HCT116 (cell line): ENCODE data around the gene PLD1. TPM values are rescaled to one million over a fixed set of nuclear protein-coding genes. Genes with fewer than 3 reads are reported as not detected.

ENCODE experiments used
- ATAC-seq: fragments of 200-7000 bp; cut with Tn5 transposase; 2 replicates; pipeline ENCODE4 v1.9.1; 2020; ENCODE audit warnings: mild to moderate bottlenecking, moderate library complexity
- BruUV-seq: library from RNA; stranded (reverse); fragments of 400-500 nt; replicated peaks from 2 replicates; lab custom pipeline; 2021; lab: Mats Ljungman, UMichigan
- CTCF ChIA-PET: fragments of 300-600 bp; sonication (Branson Sonifier 250); formaldehyde crosslinking; loops from one replicate; lab custom pipeline; 2021; ENCODE audit warnings: antibody characterized with exemption; lab: Charles Lee
- POLR2A ChIA-PET: fragments of 300-600, 350-600 bp; sonication (Branson Sonifier 250); formaldehyde crosslinking; loops from one replicate; lab custom pipeline; 2021; ENCODE audit warnings: antibody characterized with exemption; lab: Charles Lee
- RAD21 ChIA-PET, 2 experiments: fragments of 300-600 bp; sonication (Branson Sonifier 250); formaldehyde crosslinking; loops; one replicate each; lab custom pipeline; 2023; ENCODE audit warnings: low total read pairs in 2 of 2; ENCODE audit not compliant: uncharacterized antibody in 2 of 2, unreplicated experiment in 2 of 2, low non-redundant PET in 1 of 2; lab: Charles Lee
- DNase-seq: peaks from one replicate; pipeline ENCODE4 v3.0.0-alpha.2; 2010; ENCODE audit warnings: low read depth, low spot score
- H2AFZ ChIP-seq: fragments of 200-600 bp; shearing (Covaris generic), sonication (generic); 2 replicates; pipeline ENCODE4 v1.6.1; 2017; ENCODE audit warnings: low read depth, mixed run types, mixed read lengths, antibody characterized with exemption, low read length; ENCODE audit not compliant: poor library complexity, severe bottlenecking
- H3K27ac ChIP-seq: 2 replicates; pipeline ENCODE4 v1.5.1; 2012; ENCODE audit warnings: low read depth, low read length
- H3K27me3 ChIP-seq: fragments of 200-600 bp; sonication (generic); 2 replicates; pipeline ENCODE4 v1.6.1; 2016; ENCODE audit warnings: mixed run types, low read length, mixed read lengths; ENCODE audit not compliant: insufficient read depth
- H3K36me3 ChIP-seq, 2 experiments: fragments of 200-500 bp in 1 of 2; fragments of 200-600 bp in 1 of 2; sonication (Bioruptor generic) in 1 of 2; sonication (generic) in 1 of 2; 2 replicates each; pipeline versions ENCODE4 v1.5.1 to v1.6.1; 2014 to 2016; ENCODE audit warnings: low read length in 2 of 2, inconsistent platforms in 1 of 2, mixed read lengths in 1 of 2, mixed run types in 1 of 2; ENCODE audit not compliant: insufficient read depth in 2 of 2, control insufficient read depth in 1 of 2
- H3K4me1 ChIP-seq, 2 experiments: fragments of 200-600 bp in 1 of 2; sonication (generic) in 1 of 2; 2 replicates each; pipeline versions ENCODE4 v1.5.1 to v1.6.1; 2012 to 2017; ENCODE audit warnings: low read length in 2 of 2, inconsistent platforms in 1 of 2, mild to moderate bottlenecking in 1 of 2, mixed read lengths in 1 of 2, mixed run types in 1 of 2, moderate library complexity in 1 of 2; ENCODE audit not compliant: insufficient read depth in 2 of 2, control insufficient read depth in 1 of 2
- H3K4me2 ChIP-seq: fragments of 200-600 bp; sonication (generic); 2 replicates; pipeline ENCODE4 v1.6.1; 2017; ENCODE audit warnings: mixed run types, low read length, mixed read lengths
- H3K4me3 ChIP-seq, 2 experiments: fragments of 200-600 bp in 1 of 2; sonication (generic) in 1 of 2; replicated peaks in 1 of 2; 2 replicates each; pipeline ENCODE4 v1.5.1; 2011 to 2016; ENCODE audit warnings: low read length in 2 of 2, control low read depth in 1 of 2, low read depth in 1 of 2, mild to moderate bottlenecking in 1 of 2, mixed read lengths in 1 of 2, mixed run types in 1 of 2
- H3K79me2 ChIP-seq: fragments of 200-600 bp; sonication (generic); 2 replicates; pipeline ENCODE4 v1.6.1; 2017; ENCODE audit warnings: mild to moderate bottlenecking, mixed run types, low read length, moderate library complexity, mixed read lengths; ENCODE audit not compliant: insufficient read depth
- H3K9ac ChIP-seq: fragments of 200-600 bp; sonication (generic); 2 replicates; pipeline ENCODE4 v1.6.1; 2016; ENCODE audit warnings: low read length, mixed read lengths
- H3K9me2 ChIP-seq: fragments of 200-600 bp; sonication (generic), shearing (Covaris generic); 2 replicates; pipeline ENCODE4 v1.6.1; 2017; ENCODE audit warnings: mixed run types, mild to moderate bottlenecking, moderate library complexity; ENCODE audit not compliant: insufficient read depth
- H3K9me3 ChIP-seq, 2 experiments: fragments of 200-500 bp in 1 of 2; fragments of 200-600 bp in 1 of 2; sonication (Bioruptor generic) in 1 of 2; sonication (generic) in 1 of 2; 2 replicates each; pipeline ENCODE4 v1.6.1; 2014 to 2017; ENCODE audit warnings: low read length in 2 of 2, mixed read lengths in 2 of 2, inconsistent platforms in 1 of 2, low read depth in 1 of 2, mild to moderate bottlenecking in 1 of 2, mixed run types in 1 of 2, moderate library complexity in 1 of 2; ENCODE audit not compliant: control insufficient read depth in 1 of 2, insufficient read depth in 1 of 2
- H4K20me1 ChIP-seq: fragments of 200-600 bp; sonication (generic), shearing (Covaris generic); 2 replicates; pipeline ENCODE4 v1.6.1; 2017; ENCODE audit warnings: mixed run types, mild to moderate bottlenecking, moderate library complexity; ENCODE audit not compliant: insufficient read depth
- ATF3 ChIP-seq: IDR thresholded peaks from 2 replicates; pipeline ENCODE4 v1.6.1; 2012
- CEBPB ChIP-seq: IDR thresholded peaks from 2 replicates; pipeline ENCODE4 v1.6.1; 2012; ENCODE audit warnings: low read depth
- CTCF ChIP-seq, 3 experiments: fragments of 200-600 bp in 1 of 3; sonication (generic) in 1 of 3; IDR thresholded peaks in 2 of 3; conservative IDR thresholded peaks in 1 of 3; 2 replicates each; pipeline ENCODE4 v1.5.1; 2012 to 2017; ENCODE audit warnings: low read depth in 2 of 3, low read length in 2 of 3, antibody characterized with exemption in 1 of 3, borderline replicate concordance in 1 of 3, control low read depth in 1 of 3, mild to moderate bottlenecking in 1 of 3, mixed read lengths in 1 of 3, mixed run types in 1 of 3, moderate library complexity in 1 of 3; ENCODE audit not compliant: insufficient read depth in 1 of 3
- EGR1 ChIP-seq: IDR thresholded peaks from 2 replicates; pipeline ENCODE4 v1.6.1; 2012; ENCODE audit warnings: low read depth
- ELF1 ChIP-seq: IDR thresholded peaks from 2 replicates; pipeline ENCODE4 v1.6.1; 2012; ENCODE audit warnings: low read depth, borderline replicate concordance
- EZH2 ChIP-seq: fragments of 200-600 bp; sonication (generic); IDR thresholded peaks from 2 replicates; pipeline ENCODE4 v1.6.1; 2017; ENCODE audit warnings: antibody characterized with exemption, mixed run types
- EZH2phosphoT487 ChIP-seq: fragments of 200-600 bp; IDR thresholded peaks from 2 replicates; pipeline ENCODE4 v1.6.1; 2018; ENCODE audit warnings: antibody characterized with exemption, borderline replicate concordance
- FOSL1 ChIP-seq: IDR thresholded peaks from 2 replicates; pipeline ENCODE4 v1.6.1; 2012; ENCODE audit warnings: low read depth
- MAX ChIP-seq: IDR thresholded peaks from 2 replicates; pipeline ENCODE4 v1.6.1; 2012
- POLR2A ChIP-seq: IDR thresholded peaks from 2 replicates; pipeline ENCODE4 v1.7.0; 2011; ENCODE audit warnings: borderline replicate concordance; ENCODE audit not compliant: insufficient read depth, insufficient read length; ENCODE audit errors: extremely low read depth
- SIN3A ChIP-seq: IDR thresholded peaks from 2 replicates; pipeline ENCODE4 v1.6.1; 2012; ENCODE audit warnings: low read depth
- TCF7L2 ChIP-seq: IDR thresholded peaks from 2 replicates; pipeline ENCODE4 v1.7.0; 2011; ENCODE audit warnings: borderline replicate concordance, inconsistent platforms; ENCODE audit not compliant: insufficient read depth, insufficient read length; ENCODE audit errors: extremely low read depth
- YY1 ChIP-seq: IDR thresholded peaks from 2 replicates; pipeline ENCODE4 v1.6.1; 2011; ENCODE audit warnings: low read length, low read depth, moderate library complexity, mild to moderate bottlenecking; ENCODE audit not compliant: insufficient replicate concordance; ENCODE audit errors: extremely low read depth
- ZBTB33 ChIP-seq: IDR thresholded peaks from 2 replicates; pipeline ENCODE4 v1.6.1; 2011; ENCODE audit warnings: mild to moderate bottlenecking, low read length, moderate library complexity; ENCODE audit not compliant: insufficient replicate concordance; ENCODE audit errors: extremely low read depth
- ZFX ChIP-seq: fragments of 450-650 bp; IDR thresholded peaks from 2 replicates; pipeline ENCODE4 v1.6.1; 2017
- intact Hi-C: fragments of 100-400 bp; cut with micrococcal nuclease; formaldehyde crosslinking; loops from 2 replicates; pipeline ENCODE4 v1.10.0; 2022
- total RNA-seq: library from RNA; stranded (reverse); gene quantifications from one replicate; pipeline ENCODE4 v1.2.1, GENCODE V29; 2021; ENCODE audit not compliant: unreplicated experiment

PLD1 gene
- total RNA-seq, 1 experiment from 2014 or later: 8.4 TPM

GRCh38 chr3:171687064-171687463 lies 123.2 kb downstream of the PLD1 start (continued):
- TF ChIP-seq CTCF (IDR thresholded peaks at IDR 0.05 in 2 of 3, conservative IDR thresholded peaks at IDR 0.05 in 1 of 3; ENCODE audit: borderline replicate concordance in 1 of 3, insufficient read depth in 1 of 3, low read depth in 2 of 3, low read length in 2 of 3) (no peak), EGR1 (no peak), EZH2phosphoT487 (no peak), ATF3 (no peak)

- H3K36me3 ChIP-seq: no peaks in the 10 kb centered on the region
- RAD21 ChIA-PET: no interaction called here
- H3K4me3 ChIP-seq: no peak overlapping the region
- no TSS peak for BruUV-seq
- ATAC-seq: no peak
- POLR2A ChIA-PET: no interaction called here
- no peak overlapping the region for H2AFZ ChIP-seq
- no peaks in the 10 kb centered on the region for H3K9me3 ChIP-seq
- H3K4me1 ChIP-seq: no peaks in the 10 kb centered on the region; a peak in 1 of 4 replicates
- no peaks in the 10 kb centered on the region for H3K9me2 ChIP-seq
- no peaks in the 10 kb centered on the region for H4K20me1 ChIP-seq
- H3K4me2 ChIP-seq: no peak overlapping the region
- CTCF ChIA-PET: interaction anchor here (1.1 kb wide), 1 partner anchor 45 kb away, joined by 3 read pairs; no protein-coding TSS in a partner anchor
- no peak for DNase-seq
- no peak overlapping the region for H3K9ac ChIP-seq
- H3K79me2 ChIP-seq: no peaks in the 10 kb centered on the region
- H3K27me3 ChIP-seq: no peaks in the 10 kb centered on the region
- no peak overlapping the region for H3K27ac ChIP-seq
- intact Hi-C loops: no loop called here
- TF ChIP-seq YY1: no peak
- TF ChIP-seq ATF3: no peak
- no peak for TF ChIP-seq EZH2
- TF ChIP-seq ZFX: no peak
- TF ChIP-seq SIN3A: no peak
- TF ChIP-seq CTCF (IDR thresholded peaks at IDR 0.05 in 2 of 3, conservative IDR thresholded peaks at IDR 0.05 in 1 of 3; ENCODE audit: borderline replicate concordance in 1 of 3, insufficient read depth in 1 of 3, low read depth in 2 of 3, low read length in 2 of 3): no peak
- TF ChIP-seq POLR2A: no peak
- no peak for TF ChIP-seq EGR1
- TF ChIP-seq ELF1: no peak
- no peak for TF ChIP-seq TCF7L2
- TF ChIP-seq MAX: no peak
- TF ChIP-seq CEBPB: no peak
- TF ChIP-seq FOSL1: no peak
- no peak for TF ChIP-seq ZBTB33
These were observed 125.0 kb downstream of the PLD1 start for GRCh38 chr3:171685116-171685895.
